Measurements from ENCODE around the gene CREB5.

CREB5 gene

DNA sequence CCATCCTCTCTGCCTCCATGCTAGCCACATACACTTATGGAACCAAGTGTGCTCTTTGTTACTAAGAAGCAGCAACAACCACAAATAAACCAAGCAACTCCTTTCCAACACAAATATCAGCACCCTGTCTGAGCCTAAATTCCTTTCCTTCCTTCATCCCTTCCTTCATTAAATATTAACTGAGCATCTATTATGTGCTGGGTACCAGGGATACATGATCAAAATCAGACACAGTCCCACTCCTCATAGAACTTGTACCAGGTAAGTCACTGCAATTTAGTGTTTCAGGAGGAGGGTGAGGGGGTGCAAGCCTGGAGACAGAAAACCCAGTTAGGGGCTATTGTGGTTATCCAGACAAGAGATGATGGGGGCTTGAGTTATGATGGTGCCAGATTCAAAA, 10.8 kb downstream of the CREB5 start:
- TF ChIP-seq, protein P1, sequence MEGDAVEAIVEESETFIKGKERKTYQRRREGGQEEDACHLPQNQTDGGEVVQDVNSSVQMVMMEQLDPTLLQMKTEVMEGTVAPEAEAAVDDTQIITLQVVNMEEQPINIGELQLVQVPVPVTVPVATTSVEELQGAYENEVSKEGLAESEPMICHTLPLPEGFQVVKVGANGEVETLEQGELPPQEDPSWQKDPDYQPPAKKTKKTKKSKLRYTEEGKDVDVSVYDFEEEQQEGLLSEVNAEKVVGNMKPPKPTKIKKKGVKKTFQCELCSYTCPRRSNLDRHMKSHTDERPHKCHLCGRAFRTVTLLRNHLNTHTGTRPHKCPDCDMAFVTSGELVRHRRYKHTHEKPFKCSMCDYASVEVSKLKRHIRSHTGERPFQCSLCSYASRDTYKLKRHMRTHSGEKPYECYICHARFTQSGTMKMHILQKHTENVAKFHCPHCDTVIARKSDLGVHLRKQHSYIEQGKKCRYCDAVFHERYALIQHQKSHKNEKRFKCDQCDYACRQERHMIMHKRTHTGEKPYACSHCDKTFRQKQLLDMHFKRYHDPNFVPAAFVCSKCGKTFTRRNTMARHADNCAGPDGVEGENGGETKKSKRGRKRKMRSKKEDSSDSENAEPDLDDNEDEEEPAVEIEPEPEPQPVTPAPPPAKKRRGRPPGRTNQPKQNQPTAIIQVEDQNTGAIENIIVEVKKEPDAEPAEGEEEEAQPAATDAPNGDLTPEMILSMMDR (conservative IDR thresholded peaks at IDR 0.05; ENCODE audit: low read depth, low read length) = no peak
- Histone ChIP-seq H3K36me3 (ENCODE audit: insufficient read depth) (no peaks in the 10 kb centered on the region), H3K27me3 (ENCODE audit: insufficient read depth, low read depth) (no peaks in the 10 kb centered on the region), H3K9ac (no peak overlapping the region), H3K79me2 (ENCODE audit: insufficient read depth, low read depth) (no peaks in the 10 kb centered on the region), H3K4me1 (ENCODE audit: low read depth, poor library complexity, severe bottlenecking) (no peaks in the 10 kb centered on the region), H4K20me1 (ENCODE audit: insufficient read depth) (no peaks in the 10 kb centered on the region), H2AFZ (ENCODE audit: low read depth) (no peak overlapping the region), H3K27ac (no peak overlapping the region), H3K4me2 (no peak overlapping the region), H3K4me3 (IDR thresholded peaks at IDR 0.05; ENCODE audit: insufficient read depth, low read depth, low read length) (no peak overlapping the region)

DNA sequence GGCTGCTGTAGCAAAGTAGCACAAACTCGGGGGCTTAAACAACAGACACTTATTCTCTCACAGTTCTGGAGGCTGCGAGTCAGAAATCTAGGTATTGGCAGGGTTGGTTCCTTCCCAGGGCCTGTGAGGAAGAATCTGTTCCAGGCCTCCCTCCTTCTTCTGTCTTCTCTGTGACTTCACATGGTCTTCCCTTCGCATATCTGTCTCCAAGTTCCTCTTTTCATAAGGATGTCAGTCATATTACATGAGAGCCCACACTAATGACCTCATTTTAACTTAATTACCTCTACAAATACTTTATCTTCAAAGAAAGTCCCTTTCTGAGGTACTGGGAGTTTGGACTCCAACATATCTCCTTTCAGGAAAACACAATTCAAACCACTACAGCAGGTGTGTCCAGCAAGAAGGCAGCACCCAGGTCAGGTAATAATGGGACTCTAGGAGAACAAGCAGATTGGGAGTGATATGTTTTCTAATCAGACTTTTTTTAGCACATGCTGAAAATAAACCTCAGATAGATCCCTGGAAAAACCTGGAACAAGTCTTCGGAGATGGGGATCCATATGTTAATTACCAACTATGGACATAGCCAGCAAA, 11.7 kb downstream of the CREB5 start:
- Histone ChIP-seq H3K27me3 (ENCODE audit: insufficient read depth, low read depth) (no peaks in the 10 kb centered on the region), H3K4me1 (ENCODE audit: low read depth, poor library complexity, severe bottlenecking) (no peaks in the 10 kb centered on the region), H3K27ac (no peak overlapping the region), H3K4me2 (no peak overlapping the region), H3K4me3 (IDR thresholded peaks at IDR 0.05; ENCODE audit: insufficient read depth, low read depth, low read length) (no peak overlapping the region), H4K20me1 (ENCODE audit: insufficient read depth) (no peaks in the 10 kb centered on the region), H3K36me3 (ENCODE audit: insufficient read depth) (no peaks in the 10 kb centered on the region), H3K79me2 (ENCODE audit: insufficient read depth, low read depth) (no peaks in the 10 kb centered on the region), H2AFZ (ENCODE audit: low read depth) (no peak overlapping the region), H3K9ac (no peak overlapping the region)
- TF ChIP-seq, protein P1 (conservative IDR thresholded peaks at IDR 0.05; ENCODE audit: low read depth, low read length) = no peak

DNA sequence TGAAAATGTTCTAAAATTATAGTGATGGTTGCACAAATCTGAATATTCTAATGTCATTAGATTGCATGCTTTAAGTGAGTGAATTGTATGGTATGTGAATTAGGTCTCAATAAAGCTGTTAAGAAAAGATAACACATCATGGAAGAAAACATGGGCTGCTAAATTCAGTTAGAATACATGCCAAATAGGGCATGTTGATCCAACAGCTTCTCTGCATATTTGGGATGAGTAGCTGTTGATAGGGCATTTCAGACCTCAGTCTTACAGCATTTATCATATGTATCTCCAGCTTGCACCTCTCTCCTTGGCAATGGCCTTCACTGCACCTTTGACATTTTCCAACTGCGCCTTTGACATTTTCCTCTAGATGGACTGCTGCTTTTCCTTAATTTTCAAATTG, 13.2 kb downstream of the CREB5 start:
- H3K27ac ChIP-seq = no peak overlapping the region
- TF ChIP-seq, protein P1 (conservative IDR thresholded peaks at IDR 0.05; ENCODE audit: low read depth, low read length) = no peak
- H4K20me1 ChIP-seq (ENCODE audit: insufficient read depth) = no peaks in the 10 kb centered on the region
- H3K4me1 ChIP-seq (ENCODE audit: low read depth, poor library complexity, severe bottlenecking) = no peaks in the 10 kb centered on the region
- no peak overlapping the region for H3K4me2 ChIP-seq
- no peak overlapping the region for H3K9ac ChIP-seq
- no peak overlapping the region for H3K4me3 ChIP-seq (IDR thresholded peaks at IDR 0.05; ENCODE audit: insufficient read depth, low read depth, low read length)
- H3K27me3 ChIP-seq (ENCODE audit: insufficient read depth, low read depth) = no peaks in the 10 kb centered on the region
- no peak overlapping the region for H2AFZ ChIP-seq (ENCODE audit: low read depth)
- no peaks in the 10 kb centered on the region for H3K36me3 ChIP-seq (ENCODE audit: insufficient read depth)
- H3K79me2 ChIP-seq (ENCODE audit: insufficient read depth, low read depth) = no peaks in the 10 kb centered on the region

DNA sequence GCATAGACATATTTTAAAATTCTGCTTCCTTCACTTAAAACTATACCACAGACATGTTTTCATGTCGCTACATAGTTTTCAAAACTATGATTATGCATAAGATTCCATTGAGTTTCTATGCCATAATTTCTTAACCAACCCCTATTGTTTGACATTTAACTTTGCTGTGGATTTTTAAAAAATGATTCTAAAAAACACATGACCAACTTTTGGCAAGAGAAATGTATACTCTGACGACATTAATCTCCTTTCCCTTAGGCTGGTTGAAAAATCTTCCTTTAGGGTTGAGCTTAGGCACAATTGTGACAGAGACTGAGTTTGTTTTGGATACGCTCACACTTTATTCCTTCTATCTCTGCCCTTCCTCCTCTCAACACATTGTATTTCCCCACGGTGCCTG, 14.9 kb downstream of the CREB5 start:
- H2AFZ ChIP-seq (ENCODE audit: low read depth) = no peak overlapping the region
- no peaks in the 10 kb centered on the region for H4K20me1 ChIP-seq (ENCODE audit: insufficient read depth)
- H3K4me3 ChIP-seq (IDR thresholded peaks at IDR 0.05; ENCODE audit: insufficient read depth, low read depth, low read length) = no peak overlapping the region
- H3K27ac ChIP-seq = no peak overlapping the region
- no peaks in the 10 kb centered on the region for H3K4me1 ChIP-seq (ENCODE audit: low read depth, poor library complexity, severe bottlenecking)
- H3K79me2 ChIP-seq (ENCODE audit: insufficient read depth, low read depth) = no peaks in the 10 kb centered on the region
- no peaks in the 10 kb centered on the region for H3K27me3 ChIP-seq (ENCODE audit: insufficient read depth, low read depth)
- H3K4me2 ChIP-seq = no peak overlapping the region
- H3K9ac ChIP-seq = no peak overlapping the region
- TF ChIP-seq, protein P1 (conservative IDR thresholded peaks at IDR 0.05; ENCODE audit: low read depth, low read length) = no peak
- H3K36me3 ChIP-seq (ENCODE audit: insufficient read depth) = no peaks in the 10 kb centered on the region
